AG09309 (cell line): Measurements from ENCODE around the gene KIF6.

Source experiments
- DNase-seq: peaks from one replicate; pipeline ENCODE4 v3.0.0-alpha.2; 2010; ENCODE audit warnings: low read depth
- H3K4me3 ChIP-seq: 2 replicates; pipeline ENCODE4 v1.5.1; 2011; ENCODE audit warnings: mild to moderate bottlenecking, low read depth, low read length, moderate library complexity; ENCODE audit not compliant: control insufficient read depth
- TF ChIP-seq, protein P1 (sequence below): IDR thresholded peaks from 2 replicates; pipeline ENCODE4 v1.5.1; 2011; ENCODE audit warnings: mild to moderate bottlenecking, low read depth, low read length, inconsistent platforms; ENCODE audit not compliant: insufficient read depth, control insufficient read depth; ENCODE audit errors: missing control alignments

KIF6 gene

DNA sequence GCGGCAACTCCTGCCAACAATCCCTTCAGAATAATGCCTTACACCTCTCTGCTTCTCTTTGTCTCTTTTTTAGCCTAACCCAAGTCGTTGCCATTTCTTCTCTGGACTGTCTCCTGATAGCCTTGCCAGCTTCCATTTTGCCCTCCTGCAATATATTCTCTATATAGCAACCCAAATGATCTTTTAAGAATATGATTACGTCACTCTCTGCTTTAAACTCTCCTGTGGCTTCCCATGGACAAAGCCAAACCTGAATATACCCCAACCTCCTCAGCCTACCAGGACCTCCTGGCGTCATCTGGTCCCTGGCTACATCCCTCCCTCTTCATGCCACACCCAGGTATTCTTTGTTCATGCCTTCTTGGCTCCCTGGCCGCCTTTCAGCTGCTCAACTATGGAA, 276.2 kb downstream of the KIF6 start:
- TF ChIP-seq, protein P1, sequence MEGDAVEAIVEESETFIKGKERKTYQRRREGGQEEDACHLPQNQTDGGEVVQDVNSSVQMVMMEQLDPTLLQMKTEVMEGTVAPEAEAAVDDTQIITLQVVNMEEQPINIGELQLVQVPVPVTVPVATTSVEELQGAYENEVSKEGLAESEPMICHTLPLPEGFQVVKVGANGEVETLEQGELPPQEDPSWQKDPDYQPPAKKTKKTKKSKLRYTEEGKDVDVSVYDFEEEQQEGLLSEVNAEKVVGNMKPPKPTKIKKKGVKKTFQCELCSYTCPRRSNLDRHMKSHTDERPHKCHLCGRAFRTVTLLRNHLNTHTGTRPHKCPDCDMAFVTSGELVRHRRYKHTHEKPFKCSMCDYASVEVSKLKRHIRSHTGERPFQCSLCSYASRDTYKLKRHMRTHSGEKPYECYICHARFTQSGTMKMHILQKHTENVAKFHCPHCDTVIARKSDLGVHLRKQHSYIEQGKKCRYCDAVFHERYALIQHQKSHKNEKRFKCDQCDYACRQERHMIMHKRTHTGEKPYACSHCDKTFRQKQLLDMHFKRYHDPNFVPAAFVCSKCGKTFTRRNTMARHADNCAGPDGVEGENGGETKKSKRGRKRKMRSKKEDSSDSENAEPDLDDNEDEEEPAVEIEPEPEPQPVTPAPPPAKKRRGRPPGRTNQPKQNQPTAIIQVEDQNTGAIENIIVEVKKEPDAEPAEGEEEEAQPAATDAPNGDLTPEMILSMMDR: no peak
- no peak overlapping the region for H3K4me3 ChIP-seq
- DNase-seq: no peak

DNA sequence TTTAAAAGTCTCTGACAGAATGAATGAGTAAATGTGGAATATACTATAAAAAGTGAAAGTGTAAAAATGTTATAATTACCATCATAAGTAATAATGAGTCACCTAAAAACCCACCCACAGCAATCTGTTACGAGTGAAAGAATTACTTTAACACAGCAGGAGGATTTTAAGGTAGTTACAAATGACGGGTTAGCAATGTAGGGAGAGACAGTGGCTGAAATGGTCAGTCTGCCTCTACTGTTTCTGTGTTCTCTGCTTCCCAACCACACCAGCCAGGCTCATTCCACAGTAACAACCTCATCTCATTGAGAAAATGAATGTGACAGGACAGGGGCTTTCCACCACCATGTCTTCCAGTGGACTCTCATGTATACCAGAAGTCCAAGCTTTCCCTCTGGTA, 278.3 kb downstream of the KIF6 start:
- no peak overlapping the region for H3K4me3 ChIP-seq
- TF ChIP-seq, protein P1: no peak
- DNase-seq: no peak

DNA sequence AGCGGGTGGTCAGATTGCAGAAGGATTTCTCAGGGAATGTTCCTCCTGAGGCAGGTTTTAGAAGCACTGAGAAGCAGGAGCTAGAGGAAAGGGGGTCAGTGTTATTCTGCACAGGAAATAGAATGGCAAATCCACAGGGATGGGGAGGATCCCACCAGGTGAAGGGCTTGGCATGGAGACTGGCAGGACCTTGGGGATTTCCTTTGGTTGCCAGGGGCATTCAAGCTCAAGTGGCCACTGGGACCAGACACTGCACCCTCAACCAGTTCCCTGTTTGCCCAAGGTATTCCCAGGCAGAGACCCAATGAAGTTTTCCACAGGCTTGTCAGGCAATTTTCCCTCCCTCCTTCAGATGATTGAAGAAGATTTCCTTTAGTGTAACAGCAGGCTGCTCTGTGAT, 279.5 kb downstream of the KIF6 start:
- no peak overlapping the region for H3K4me3 ChIP-seq
- no peak for DNase-seq
- TF ChIP-seq, protein P1: no peak

DNA sequence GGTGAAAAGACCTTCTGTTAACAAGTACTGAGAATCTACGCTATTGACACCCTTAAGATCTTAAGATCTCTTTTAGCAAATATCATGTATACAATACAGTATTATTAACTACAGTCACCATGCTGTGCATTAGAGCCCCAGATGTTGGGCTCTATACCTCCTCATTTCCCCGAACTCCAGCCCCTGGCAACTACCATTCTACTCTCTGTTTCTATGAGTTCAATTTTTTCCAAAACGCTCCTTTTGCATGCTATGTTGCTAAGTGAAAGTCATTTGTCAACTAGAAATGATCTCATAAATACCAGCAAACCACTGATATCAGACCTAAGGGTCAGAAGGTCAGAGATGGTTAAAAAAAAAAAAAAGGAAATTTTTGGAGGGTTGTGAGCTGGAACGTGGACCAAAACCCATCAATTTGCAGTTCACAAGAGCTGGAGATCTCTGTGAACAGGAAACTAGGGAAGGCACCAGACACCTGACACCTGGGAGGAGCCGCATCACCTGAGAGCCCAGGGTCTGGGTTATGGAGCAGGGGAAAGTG, 280.7 kb downstream of the KIF6 start:
- TF ChIP-seq, protein P1: no peak
- no peak overlapping the region for H3K4me3 ChIP-seq
- DNase-seq: no peak

DNA sequence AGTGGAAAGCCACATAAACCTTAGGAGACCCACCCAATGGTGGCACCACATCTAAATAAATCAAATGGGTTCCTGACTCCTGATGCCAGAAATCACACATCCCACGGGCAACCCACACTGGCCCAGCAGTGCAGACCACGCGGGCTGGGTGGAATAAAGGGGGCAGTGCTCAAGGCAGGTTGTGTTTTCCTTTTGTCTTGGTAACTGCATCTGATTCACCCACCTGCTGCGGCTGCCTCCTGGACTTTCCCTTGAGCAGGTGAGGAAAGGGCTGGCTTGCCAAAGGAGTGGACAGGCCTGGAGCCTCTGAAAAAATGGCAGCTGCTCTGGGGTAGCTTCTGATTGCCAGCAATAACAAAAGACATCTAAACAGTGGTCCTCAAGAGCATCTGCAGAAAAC, 283.2 kb downstream of the KIF6 start:
- TF ChIP-seq, protein P1: no peak
- no peak for DNase-seq
- H3K4me3 ChIP-seq: no peak overlapping the region

DNA sequence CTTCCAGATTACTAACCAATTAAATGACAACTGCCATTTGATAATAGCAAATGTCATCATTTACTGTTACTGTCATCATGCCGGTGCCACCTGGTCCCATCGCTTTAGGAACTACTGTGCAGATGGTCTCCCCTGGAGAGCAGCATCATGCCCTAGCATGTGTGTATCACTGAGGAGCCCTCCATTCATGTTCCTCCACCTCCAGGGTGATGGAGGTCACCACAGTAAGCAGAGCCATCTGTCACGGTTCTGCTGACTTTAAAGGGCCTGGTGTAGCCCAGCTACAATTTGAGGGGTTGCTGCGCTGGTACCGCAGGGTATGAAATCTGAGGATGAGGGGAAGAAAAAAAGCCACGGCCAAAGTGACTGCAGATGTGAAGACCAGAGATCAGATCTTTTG, 283.9 kb downstream of the KIF6 start:
- TF ChIP-seq, protein P1: no peak
- DNase-seq: no peak
- H3K4me3 ChIP-seq: no peak overlapping the region

DNA sequence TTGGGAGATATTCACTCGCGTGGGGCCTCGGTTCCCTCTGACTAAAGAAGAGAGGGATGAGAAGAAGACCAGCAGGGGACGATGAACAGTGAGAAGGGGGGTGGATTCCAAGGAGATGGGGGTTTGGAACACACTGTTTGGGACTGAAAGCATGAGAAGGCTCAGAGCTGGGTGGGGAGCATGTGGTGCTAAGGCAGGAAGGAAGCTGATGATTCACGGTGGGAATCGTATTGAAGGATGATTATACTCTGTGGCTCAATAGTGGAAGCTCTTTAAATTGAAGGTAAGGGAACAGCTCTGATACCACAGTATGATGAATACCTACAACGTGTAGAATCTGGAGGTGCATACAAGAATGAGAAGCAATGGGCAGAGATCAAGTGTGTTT, 285.2 kb downstream of the KIF6 start:
- DNase-seq: no peak
- TF ChIP-seq, protein P1: no peak
- no peak overlapping the region for H3K4me3 ChIP-seq
